Ascending aorta (tissue), 2 donors: ENCODE data around the gene ATP6V0E2. TPM values are rescaled to one million over a fixed set of nuclear protein-coding genes. Genes with fewer than 3 reads are reported as not detected.
"Not testable (repeated sequence)": the region's sequence is repeated elsewhere in the genome, so short reads cannot be mapped to it uniquely, and the experiment has no call there.

ENCODE experiments used
- DNase-seq, 2 donors: peaks; one replicate each; pipeline ENCODE4 v3.0.0-alpha.2; 2019; ENCODE audit warnings: low spot score in 2 of 2
- H3K27ac ChIP-seq, 2 donors: fragments of 200-600 bp; sonication (generic); one replicate each; pipeline ENCODE4 v1.5.1; 2016 to 2017; ENCODE audit warnings: mild to moderate bottlenecking in 1 of 2
- H3K27me3 ChIP-seq: fragments of 200-600 bp; sonication (generic); one replicate; pipeline ENCODE4 v1.5.1; 2017
- H3K36me3 ChIP-seq, 2 donors: fragments of 200-600 bp; sonication (generic); one replicate each; pipeline ENCODE4 v1.5.1; 2016
- H3K4me1 ChIP-seq, 2 donors: fragments of 200-600 bp; sonication (generic); one replicate each; pipeline ENCODE4 v1.5.1; 2016 to 2017; ENCODE audit warnings: mild to moderate bottlenecking in 1 of 2
- H3K4me3 ChIP-seq, 2 donors: fragments of 200-600 bp; sonication (generic); one replicate each; pipeline ENCODE4 v1.5.1; 2016 to 2017; ENCODE audit warnings: mild to moderate bottlenecking in 1 of 2
- H3K9me3 ChIP-seq, 2 donors: fragments of 200-600 bp; sonication (generic); one replicate each; pipeline ENCODE4 v1.5.1; 2016
- CTCF ChIP-seq, 3 experiments: fragments of 200-600 bp in 2 of 3; fragments of 450-650 bp in 1 of 3; sonication (generic) in 2 of 3; IDR thresholded peaks; one replicate each; pipeline ENCODE4 v1.5.1; 2016 to 2019; ENCODE audit warnings: antibody characterized with exemption in 3 of 3, mild to moderate bottlenecking in 1 of 3, moderate library complexity in 1 of 3
- intact Hi-C: fragments of 100-400 bp; cut with DNase I; formaldehyde crosslinking; loops from one replicate; pipeline ENCODE4 v1.15.1; 2023
- total RNA-seq: library from RNA; depleted of rRNA; stranded (reverse); fragments of >200 nt; gene quantifications from one replicate; pipeline ENCODE4 v1.1.0, GENCODE V29; 2016

Gene ATP6V0E2
- total RNA-seq, 1 donor from 2014 or later: 29.5 TPM

GRCh38 chr7:149885191-149886017 lies 11.6 kb downstream of the ATP6V0E2 start:
- Histone ChIP-seq H3K9me3 (no peaks in the 10 kb centered on the region), H3K4me1 (peaks cover 0 to 6% of the 10 kb centered on the region in 2 donors), H3K36me3 (no peaks in the 10 kb centered on the region), H3K4me3 (no peak overlapping the region), H3K27ac (no peak overlapping the region), H3K27me3 (no peaks in the 10 kb centered on the region)
- DNase-seq: no peak
- TF ChIP-seq CTCF (IDR thresholded peaks at IDR 0.05): no peak
- intact Hi-C loops: no loop called here

GRCh38 chr7:149886018-149886415 lies 12.2 kb downstream of the ATP6V0E2 start:
- Histone ChIP-seq H3K9me3 (no peaks in the 10 kb centered on the region), H3K27me3 (no peaks in the 10 kb centered on the region), H3K4me1 (peaks cover 0 to 6% of the 10 kb centered on the region in 2 donors), H3K4me3 (no peak overlapping the region), H3K27ac (no peak overlapping the region), H3K36me3 (no peaks in the 10 kb centered on the region)
- TF ChIP-seq CTCF (IDR thresholded peaks at IDR 0.05): no peak
- no peak for DNase-seq
- intact Hi-C loops: no loop called here

- Histone ChIP-seq H3K9me3 (no peaks in the 10 kb centered on the region), H3K27me3 (no peaks in the 10 kb centered on the region), H3K4me3 (no peak overlapping the region), H3K27ac (no peak overlapping the region), H3K4me1 (peaks cover 0 to 6% of the 10 kb centered on the region in 2 donors), H3K36me3 (no peaks in the 10 kb centered on the region)
- no peak for DNase-seq
- intact Hi-C loops: no loop called here
- TF ChIP-seq CTCF (IDR thresholded peaks at IDR 0.05): no peak
Measured at GRCh38 chr7:149887311-149887710, 13.5 kb downstream of the ATP6V0E2 start.

GRCh38 chr7:149890715-149891114 lies 16.9 kb downstream of the ATP6V0E2 start:
- intact Hi-C loops, H3K4me3 ChIP-seq: not testable (repeated sequence)

GRCh38 chr7:149894957-149895356 lies 21.2 kb downstream of the ATP6V0E2 start:
- H3K27me3 ChIP-seq, H3K9me3 ChIP-seq, H3K4me1 ChIP-seq, H3K36me3 ChIP-seq, H3K4me3 ChIP-seq, DNase-seq, intact Hi-C loops, H3K27ac ChIP-seq: not testable (repeated sequence)

More at GRCh38 chr7:149890715-149891114, 16.9 kb downstream of the ATP6V0E2 start:
- H3K27ac ChIP-seq, H3K27me3 ChIP-seq, H3K9me3 ChIP-seq, H3K36me3 ChIP-seq, DNase-seq, H3K4me1 ChIP-seq: not testable (repeated sequence)

GRCh38 chr7:149907776-149908376 lies 34.1 kb downstream of the ATP6V0E2 start:
- intact Hi-C loops, H3K9me3 ChIP-seq, H3K36me3 ChIP-seq, DNase-seq, H3K4me3 ChIP-seq, H3K4me1 ChIP-seq, H3K27me3 ChIP-seq, H3K27ac ChIP-seq: not testable (repeated sequence)

- H3K27ac ChIP-seq, H3K36me3 ChIP-seq, H3K4me3 ChIP-seq, H3K4me1 ChIP-seq, H3K9me3 ChIP-seq, intact Hi-C loops, H3K27me3 ChIP-seq, DNase-seq: not testable (repeated sequence)
Measured at GRCh38 chr7:149910219-149910618, 36.5 kb downstream of the ATP6V0E2 start.

- H3K27me3 ChIP-seq, H3K4me1 ChIP-seq, H3K27ac ChIP-seq, H3K36me3 ChIP-seq, intact Hi-C loops, H3K4me3 ChIP-seq, H3K9me3 ChIP-seq, DNase-seq: not testable (repeated sequence)
Measured at GRCh38 chr7:149912126-149912525, 38.4 kb downstream of the ATP6V0E2 start.

- DNase-seq, H3K4me3 ChIP-seq, H3K9me3 ChIP-seq, H3K27me3 ChIP-seq, H3K27ac ChIP-seq, intact Hi-C loops, H3K36me3 ChIP-seq, H3K4me1 ChIP-seq: not testable (repeated sequence)
Measured at GRCh38 chr7:149926414-149926813, 52.6 kb downstream of the ATP6V0E2 start.
